ENCODE results near the gene TSPAN33. TPM values are rescaled to one million over a fixed set of nuclear protein-coding genes. Genes with fewer than 3 reads are reported as not detected.

TSPAN33 gene
- total and polyA plus RNA-seq, 2 of the 13 experiments (the other 11 are each of a cell fraction or from before 2014, with no cell fraction given), result 15.3 to 16.5 TPM

GRCh38 chr7:129144095-129144833 lies at the start of gene TSPAN33 (continued):
- TF ChIP-seq ZNF143 (CRISPR knock-in tag; IDR thresholded peaks at IDR 0.05) (no peak), FOXP1 (IDR thresholded peaks at IDR 0.05) (no peak), FOXP1 (CRISPR knock-in tag; IDR thresholded peaks at IDR 0.05) (peak; percentile 56), DMTF1 (CRISPR knock-in tag; IDR thresholded peaks at IDR 0.05) (no peak), NR2F1 (CRISPR knock-in tag; IDR thresholded peaks at IDR 0.05) (no peak), REPIN1 (CRISPR knock-in tag; IDR thresholded peaks at IDR 0.05; ENCODE audit: borderline replicate concordance, low read depth) (no peak), ZNF597 (CRISPR knock-in tag; IDR thresholded peaks at IDR 0.05) (no peak), NR2F2 (IDR thresholded peaks at IDR 0.05; ENCODE audit: borderline replicate concordance, low read depth) (no peak), ZNF124 (CRISPR knock-in tag; IDR thresholded peaks at IDR 0.05) (0 out of 2 replicates have a peak, but pooled peaks have one; percentile 27), SIX4 (CRISPR knock-in tag; IDR thresholded peaks at IDR 0.05) (no peak), TEF (CRISPR knock-in tag; IDR thresholded peaks at IDR 0.05) (no peak), HNRNPK (IDR thresholded peaks at IDR 0.05; ENCODE audit: low read depth, low read length, poor library complexity, severe bottlenecking) (no peak), TSC22D2 (CRISPR knock-in tag; IDR thresholded peaks at IDR 0.05; ENCODE audit: borderline replicate concordance) (no peak), FOXM1 (CRISPR knock-in tag; IDR thresholded peaks at IDR 0.05) (no peak), SETDB1 (CRISPR knock-in tag; IDR thresholded peaks at IDR 0.05; ENCODE audit: borderline replicate concordance) (no peak), ZNF614 (CRISPR knock-in tag; IDR thresholded peaks at IDR 0.05; ENCODE audit: borderline replicate concordance) (no peak), RERE (CRISPR knock-in tag; IDR thresholded peaks at IDR 0.05; ENCODE audit: low read depth) (no peak), ZIK1 (CRISPR knock-in tag; IDR thresholded peaks at IDR 0.05; ENCODE audit: borderline replicate concordance, low read depth) (no peak), CERS6 (CRISPR knock-in tag; IDR thresholded peaks at IDR 0.05) (no peak), SUZ12 (IDR thresholded peaks at IDR 0.05; ENCODE audit: low read depth, low read length) (no peak)

All from HepG2 (cell line).